ENCODE results near the gene MRPL49. TPM values are rescaled to one million over a fixed set of nuclear protein-coding genes. Genes with fewer than 3 reads are reported as not detected.

The MRPL49 gene
- total RNA-seq, 1 donor from 2014 or later: 45.1 TPM

- H3K4me2 ChIP-seq (ENCODE audit: low read length): no peak overlapping the region
- no peaks in the 10 kb centered on the region for H3K27me3 ChIP-seq (ENCODE audit: insufficient read depth, low read length)
- H2AFZ ChIP-seq (ENCODE audit: low read depth, low read length): no peak overlapping the region
- no peak for TF ChIP-seq CTCF (IDR thresholded peaks at IDR 0.05; ENCODE audit: insufficient read depth, low read depth, low read length)
- no peak for TF ChIP-seq EZH2 (IDR thresholded peaks at IDR 0.05; ENCODE audit: insufficient read depth, low read length)
- no peaks in the 10 kb centered on the region for H3K9me3 ChIP-seq (ENCODE audit: insufficient read depth, low read depth, low read length)
- no peak overlapping the region for H3K4me3 ChIP-seq (ENCODE audit: insufficient read depth, low read depth, low read length)
- Mint-ChIP-seq H3K36me3 (ENCODE audit: low read depth, unreplicated experiment) (no peaks in the 10 kb centered on the region), H3K27ac (ENCODE audit: unreplicated experiment) (no peak overlapping the region), H3K9me3 (ENCODE audit: unreplicated experiment) (no peaks in the 10 kb centered on the region), H3K27me3 (ENCODE audit: low read depth, unreplicated experiment) (no peaks in the 10 kb centered on the region), H3K4me1 (ENCODE audit: low read depth, unreplicated experiment) (no peaks in the 10 kb centered on the region), H3K4me3 (ENCODE audit: unreplicated experiment) (no peak overlapping the region)
- H3K36me3 ChIP-seq (ENCODE audit: insufficient read depth, low read length): peaks cover 13% of the 10 kb centered on the region
- peaks cover 4% of the 10 kb centered on the region for H4K20me1 ChIP-seq (ENCODE audit: insufficient read depth, low read length)
- H3K4me1 ChIP-seq (ENCODE audit: insufficient read depth, low read length): no peaks in the 10 kb centered on the region
- FAIRE-seq (no peak), DNase-seq (ENCODE audit: low read depth) (no peak)
- H3K9ac ChIP-seq (ENCODE audit: low read length): no peak overlapping the region
- H3K27ac ChIP-seq (ENCODE audit: low read depth, low read length): no peak overlapping the region
- H3K79me2 ChIP-seq (ENCODE audit: insufficient read depth, low read length): peaks cover 43% of the 10 kb centered on the region
Observed at GRCh38 chr11:65077451-65077850, 44.7 kb upstream of the MRPL49 start.

- Histone ChIP-seq H2AFZ (ENCODE audit: low read depth, low read length) (no peak overlapping the region), H3K9me3 (ENCODE audit: insufficient read depth, low read depth, low read length) (no peaks in the 10 kb centered on the region), H3K4me2 (ENCODE audit: low read length) (no peak overlapping the region), H3K4me3 (ENCODE audit: insufficient read depth, low read depth, low read length) (no peak overlapping the region), H3K79me2 (ENCODE audit: insufficient read depth, low read length) (peaks cover 50% of the 10 kb centered on the region), H3K4me1 (ENCODE audit: insufficient read depth, low read length) (peaks cover 4% of the 10 kb centered on the region), H3K9ac (ENCODE audit: low read length) (no peak overlapping the region), H4K20me1 (ENCODE audit: insufficient read depth, low read length) (peaks cover 4% of the 10 kb centered on the region), H3K27ac (ENCODE audit: low read depth, low read length) (no peak overlapping the region), H3K27me3 (ENCODE audit: insufficient read depth, low read length) (no peaks in the 10 kb centered on the region), H3K36me3 (ENCODE audit: insufficient read depth, low read length) (peaks cover 13% of the 10 kb centered on the region)
- FAIRE-seq (no peak), DNase-seq (ENCODE audit: low read depth) (no peak)
- H3K4me1 Mint-ChIP-seq (ENCODE audit: low read depth, unreplicated experiment): no peaks in the 10 kb centered on the region
- TF ChIP-seq EZH2 (IDR thresholded peaks at IDR 0.05; ENCODE audit: insufficient read depth, low read length) (no peak), CTCF (IDR thresholded peaks at IDR 0.05; ENCODE audit: insufficient read depth, low read depth, low read length) (peak; percentile 50)
- no peak overlapping the region for H3K4me3 Mint-ChIP-seq (ENCODE audit: unreplicated experiment)
- no peaks in the 10 kb centered on the region for H3K9me3 Mint-ChIP-seq (ENCODE audit: unreplicated experiment)
- no peaks in the 10 kb centered on the region for H3K36me3 Mint-ChIP-seq (ENCODE audit: low read depth, unreplicated experiment)
- no peaks in the 10 kb centered on the region for H3K27me3 Mint-ChIP-seq (ENCODE audit: low read depth, unreplicated experiment)
- no peak overlapping the region for H3K27ac Mint-ChIP-seq (ENCODE audit: unreplicated experiment)
Observed at GRCh38 chr11:65078151-65078550, 44.0 kb upstream of the MRPL49 start.

- Histone ChIP-seq H3K9me3 (ENCODE audit: insufficient read depth, low read depth, low read length) (no peaks in the 10 kb centered on the region), H2AFZ (ENCODE audit: low read depth, low read length) (no peak overlapping the region), H3K4me2 (ENCODE audit: low read length) (no peak overlapping the region), H3K9ac (ENCODE audit: low read length) (no peak overlapping the region), H3K79me2 (ENCODE audit: insufficient read depth, low read length) (peaks cover 57% of the 10 kb centered on the region), H3K4me1 (ENCODE audit: insufficient read depth, low read length) (peaks cover 9% of the 10 kb centered on the region), H3K27ac (ENCODE audit: low read depth, low read length) (no peak overlapping the region), H3K4me3 (ENCODE audit: insufficient read depth, low read depth, low read length) (no peak overlapping the region), H3K27me3 (ENCODE audit: insufficient read depth, low read length) (no peaks in the 10 kb centered on the region), H4K20me1 (ENCODE audit: insufficient read depth, low read length) (peaks cover 4% of the 10 kb centered on the region), H3K36me3 (ENCODE audit: insufficient read depth, low read length) (peaks cover 13% of the 10 kb centered on the region)
- DNase-seq (ENCODE audit: low read depth) (no peak), FAIRE-seq (no peak)
- H3K36me3 Mint-ChIP-seq (ENCODE audit: low read depth, unreplicated experiment): no peaks in the 10 kb centered on the region
- no peaks in the 10 kb centered on the region for H3K9me3 Mint-ChIP-seq (ENCODE audit: unreplicated experiment)
- H3K4me3 Mint-ChIP-seq (ENCODE audit: unreplicated experiment): no peak overlapping the region
- no peaks in the 10 kb centered on the region for H3K27me3 Mint-ChIP-seq (ENCODE audit: low read depth, unreplicated experiment)
- TF ChIP-seq EZH2 (IDR thresholded peaks at IDR 0.05; ENCODE audit: insufficient read depth, low read length) (no peak), CTCF (IDR thresholded peaks at IDR 0.05; ENCODE audit: insufficient read depth, low read depth, low read length) (no peak)
- H3K4me1 Mint-ChIP-seq (ENCODE audit: low read depth, unreplicated experiment): no peaks in the 10 kb centered on the region
- H3K27ac Mint-ChIP-seq (ENCODE audit: unreplicated experiment): no peak overlapping the region
Observed at GRCh38 chr11:65078786-65079342, 43.3 kb upstream of the MRPL49 start.

Data from astrocyte (in vitro differentiated cells and primary cell).